GM19452 (cell line): ENCODE results near the gene BRD4.

ENCODE experiments used
- ATAC-seq: cut with Tn5 transposase; IDR thresholded peaks from one replicate; pipeline ENCODE4 v1.9.1; 2021; ENCODE audit not compliant: unreplicated experiment

BRD4 gene

DNA sequence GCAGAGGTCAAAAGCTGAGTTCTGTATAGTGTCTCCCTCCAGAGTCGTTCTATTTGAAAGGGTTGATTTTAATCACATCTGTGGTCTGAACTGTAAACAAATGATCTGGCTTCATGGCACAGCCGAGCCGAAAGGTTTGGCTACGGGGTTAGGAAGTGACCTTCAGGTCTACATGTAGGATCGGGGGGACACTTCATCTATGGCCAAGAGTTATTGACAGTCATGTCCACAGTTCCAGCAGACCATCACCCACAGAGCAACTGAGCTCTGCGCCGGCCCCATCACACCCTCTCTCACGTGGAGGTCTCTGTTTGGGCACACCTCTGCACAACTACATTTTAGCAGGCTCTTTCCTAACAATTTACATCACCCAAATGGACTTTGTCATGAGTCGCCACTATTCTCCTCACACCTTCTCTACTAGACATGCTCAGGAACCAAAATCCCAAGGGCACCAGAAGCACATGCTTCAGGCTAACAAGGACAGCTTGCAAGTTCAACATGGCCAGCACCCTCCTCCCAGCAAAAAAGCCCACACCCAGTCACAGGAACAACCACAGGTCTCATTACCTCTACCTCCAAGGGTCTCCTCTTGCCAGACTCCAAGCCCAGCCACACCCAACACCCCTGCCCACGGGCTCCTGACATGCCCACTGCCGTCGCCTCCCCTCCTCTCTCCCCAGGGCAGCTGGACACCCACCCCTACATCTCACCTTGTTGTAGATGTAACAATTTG, 64.0 kb downstream of the BRD4 start:
- no peak for ATAC-seq

DNA sequence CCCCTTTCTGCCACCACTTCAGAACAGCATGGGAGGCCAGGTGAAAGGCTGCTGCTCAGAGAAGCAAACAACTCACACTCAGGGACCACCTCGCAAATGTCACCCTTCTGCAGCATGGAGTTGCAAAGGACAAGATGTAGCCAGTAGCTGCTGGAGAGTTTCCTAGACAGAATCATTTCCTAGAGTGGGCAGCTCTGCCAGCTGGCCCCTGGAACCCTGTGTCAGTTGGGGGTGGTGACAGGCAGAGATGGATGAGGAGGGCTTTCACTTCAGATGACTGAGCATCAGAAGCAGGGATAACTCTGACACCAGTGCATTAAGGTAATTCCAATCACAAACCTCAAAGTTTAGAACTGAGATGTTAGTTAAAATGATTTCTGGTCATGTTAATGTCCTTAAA, 65.7 kb downstream of the BRD4 start:
- no peak for ATAC-seq

DNA sequence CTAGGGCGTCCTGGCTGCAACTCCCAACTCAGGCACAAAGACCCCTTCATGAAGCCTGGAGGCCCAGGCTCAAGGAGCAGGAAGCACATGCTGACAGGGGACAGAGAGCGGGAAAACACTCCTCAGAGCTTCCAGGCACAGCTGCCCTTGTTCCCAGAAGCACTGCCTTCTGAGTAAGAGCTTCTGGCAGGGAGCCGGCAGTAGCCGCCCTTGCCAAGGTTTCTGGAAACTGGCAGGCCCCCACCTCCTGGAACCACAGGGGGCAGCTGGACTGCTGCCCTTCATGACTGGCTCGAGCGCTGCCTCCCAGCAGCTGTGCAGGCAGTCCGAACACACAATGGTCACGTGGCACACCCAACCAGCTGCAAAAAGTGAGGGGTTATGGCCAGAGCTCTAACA, 66.5 kb downstream of the BRD4 start:
- ATAC-seq = no peak

DNA sequence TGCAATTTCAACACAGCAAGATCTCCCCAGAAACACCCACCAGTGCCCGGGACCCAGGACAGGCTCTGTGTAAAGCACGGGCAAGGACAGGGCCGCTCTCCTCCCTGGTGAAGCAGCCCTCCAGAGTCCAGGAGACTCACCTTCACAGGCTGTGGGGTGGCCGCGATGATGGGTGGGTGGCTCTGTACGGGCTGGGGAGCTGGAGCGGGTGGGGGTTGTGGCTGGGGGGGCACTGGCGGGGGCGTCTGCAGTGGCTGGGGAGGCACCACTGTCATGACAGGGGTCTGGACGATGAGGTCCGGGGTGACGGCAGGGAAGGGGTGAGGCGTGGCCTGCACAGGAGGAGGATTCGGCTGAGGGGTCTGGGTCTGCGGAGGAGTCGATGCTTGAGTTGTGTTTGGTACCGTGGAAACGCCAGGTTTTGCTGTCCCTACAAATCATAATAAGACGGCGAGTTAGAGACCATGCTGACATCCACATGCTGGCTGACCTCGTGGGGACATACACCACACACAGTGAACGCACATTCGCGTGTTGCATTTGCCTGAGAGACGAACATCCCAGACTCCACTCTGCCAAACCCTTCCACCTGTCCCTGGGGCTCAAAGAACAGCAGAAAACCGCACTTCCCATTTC, 67.0 kb downstream of the BRD4 start:
- ATAC-seq = no peak

DNA sequence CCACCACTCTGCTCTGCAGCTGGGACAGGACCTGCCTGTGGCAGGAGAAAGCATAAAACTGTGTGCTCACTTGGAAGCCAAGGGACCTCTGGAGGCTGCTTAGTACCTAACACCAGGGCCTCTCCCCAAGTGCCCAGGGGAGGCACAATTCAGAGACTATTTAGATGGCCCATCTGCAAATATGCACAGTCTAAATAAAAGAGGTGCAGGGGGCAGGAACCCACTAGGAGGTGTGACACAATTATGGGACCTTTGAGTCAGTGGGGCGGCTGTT, 67.5 kb downstream of the BRD4 start:
- no peak for ATAC-seq

DNA sequence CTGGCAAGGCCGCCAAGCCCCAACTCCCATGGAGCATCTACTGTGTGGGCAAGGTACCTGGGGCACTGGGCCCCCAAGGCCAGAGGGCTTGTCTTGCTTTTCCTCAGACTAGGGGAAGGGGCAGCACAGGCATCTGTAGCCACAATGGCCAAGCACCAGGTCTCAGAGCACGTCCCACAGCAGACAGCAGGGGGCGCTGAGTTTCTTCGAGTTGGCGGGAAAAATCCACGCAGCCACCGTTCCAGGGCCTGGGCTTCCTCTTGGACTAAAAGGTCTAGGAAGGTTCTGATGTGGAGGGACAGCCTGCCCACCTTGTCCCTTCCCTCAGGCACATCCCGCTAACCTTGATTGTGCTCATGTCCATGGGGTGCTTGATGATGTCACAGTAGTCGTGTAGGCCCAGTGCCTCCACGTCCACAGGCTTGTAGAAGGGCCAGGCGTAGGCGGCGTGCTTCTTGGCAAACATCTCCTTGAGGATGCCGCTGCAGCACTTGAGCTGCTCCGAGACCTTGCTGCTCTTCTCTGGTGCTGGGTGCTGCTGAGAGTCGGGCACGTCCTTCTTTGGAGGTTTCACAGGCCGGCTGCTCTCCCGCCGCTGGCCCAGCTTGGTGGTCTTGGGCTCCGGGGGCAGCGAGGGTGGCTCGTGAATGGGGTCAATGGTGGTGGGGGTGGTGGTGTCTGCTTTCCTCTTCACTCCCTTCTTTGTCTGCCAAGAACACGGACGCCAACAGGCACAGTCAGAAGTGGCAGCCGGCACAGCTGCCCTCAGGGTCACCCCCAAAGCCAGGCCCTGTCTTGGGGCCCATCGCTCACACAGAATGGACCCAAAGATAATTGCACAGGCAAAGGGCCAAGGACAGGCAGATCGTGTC, 68.0 kb downstream of the BRD4 start:
- ATAC-seq = no peak

- no peak for ATAC-seq
These were observed 68.9 kb downstream of the BRD4 start for GRCh38 chr19:15263361-15263985.

- no peak for ATAC-seq
These were observed 70.3 kb downstream of the BRD4 start for GRCh38 chr19:15262011-15262410.

- ATAC-seq = no peak
These were observed 71.4 kb downstream of the BRD4 start for GRCh38 chr19:15260939-15261338.

- ATAC-seq = no peak
These were observed 72.4 kb downstream of the BRD4 start for GRCh38 chr19:15259907-15260306.

DNA sequence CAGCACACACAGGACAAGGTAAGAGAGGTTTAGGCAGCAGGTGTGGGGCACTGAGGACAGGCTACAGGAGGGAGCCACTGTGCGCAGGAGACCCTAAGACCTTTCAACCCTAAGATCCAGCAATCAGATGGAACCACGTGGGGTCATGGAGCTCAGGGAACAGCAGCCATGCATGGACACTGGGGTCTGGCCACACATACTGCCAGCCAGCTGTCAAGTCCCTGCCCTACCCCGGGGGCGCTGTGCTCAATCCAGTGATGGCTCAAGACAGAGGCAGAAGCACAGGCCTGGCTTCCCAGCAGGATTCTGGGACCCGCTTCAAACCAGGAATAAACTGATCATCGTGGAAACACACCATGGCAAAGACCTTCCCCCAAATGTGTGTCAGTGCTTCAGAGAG, 74.6 kb downstream of the BRD4 start:
- no peak for ATAC-seq

- no peak for ATAC-seq
These were observed 75.5 kb downstream of the BRD4 start for GRCh38 chr19:15256708-15257331.

DNA sequence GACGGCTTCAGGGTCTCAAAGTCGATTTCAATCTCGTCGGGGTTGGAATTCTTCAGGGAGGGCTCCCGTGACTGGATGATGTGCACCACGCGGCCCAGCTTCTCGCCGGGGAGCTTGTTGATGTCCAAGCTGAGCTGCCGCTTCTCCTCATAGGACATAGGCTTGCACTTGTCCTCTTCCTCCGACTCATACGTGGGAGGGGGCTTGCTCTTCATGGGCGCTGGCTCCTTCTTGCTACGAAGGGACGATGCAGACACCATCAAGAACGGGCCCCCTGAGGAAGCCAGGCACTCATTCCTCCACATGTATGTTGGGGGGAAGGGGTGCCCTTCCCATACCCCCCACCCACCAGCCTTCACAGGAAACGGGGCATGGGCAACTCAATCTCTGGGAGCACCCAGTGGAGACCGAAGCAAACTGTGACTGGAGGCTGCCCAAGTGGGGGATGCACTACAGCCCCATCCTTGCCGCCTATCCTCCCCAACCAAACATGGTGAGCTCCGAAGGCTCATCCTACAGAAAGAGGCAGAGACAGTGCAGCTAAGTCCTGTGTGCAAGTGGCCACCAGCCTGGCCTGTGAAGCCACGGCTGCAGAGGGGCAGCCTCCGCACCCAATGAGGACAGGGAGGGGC, 76.9 kb downstream of the BRD4 start:
- no peak for ATAC-seq

GRCh38 chr19:15254547-15254946, 77.8 kb downstream of the BRD4 start:
- no peak for ATAC-seq

- no peak for ATAC-seq
These were observed 78.8 kb downstream of the BRD4 start for GRCh38 chr19:15253513-15253912.

DNA sequence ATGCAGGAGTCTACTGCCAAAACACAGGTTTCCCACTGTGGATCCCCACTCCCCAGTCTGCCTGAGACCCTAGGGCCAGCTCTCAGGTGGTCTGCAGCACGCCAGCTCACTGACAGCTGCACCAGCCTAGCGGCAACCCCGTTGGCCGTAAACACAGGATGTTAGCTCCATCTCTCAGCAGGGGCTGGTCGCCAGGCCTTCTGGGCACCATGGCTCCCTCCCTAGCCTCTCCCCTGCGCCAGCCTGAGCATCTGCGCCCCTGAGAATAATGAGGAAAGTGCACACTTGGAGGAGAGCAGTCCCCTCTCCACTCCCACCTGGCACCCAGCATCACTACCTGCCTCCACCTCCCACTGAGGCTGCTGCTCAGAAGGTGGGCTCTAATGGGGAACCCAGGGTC, 79.3 kb downstream of the BRD4 start:
- ATAC-seq = no peak

GRCh38 chr19:15252398-15253018, 79.8 kb downstream of the BRD4 start:
- no peak for ATAC-seq

- no peak for ATAC-seq
These were observed 80.5 kb downstream of the BRD4 start for GRCh38 chr19:15251749-15252397.

GRCh38 chr19:15251010-15251748, 81.2 kb downstream of the BRD4 start:
- no peak for ATAC-seq
